ENCODE measurements around the gene ZNF281.
"Not testable (repeated sequence)": the region's sequence is repeated elsewhere in the genome, so short reads cannot be mapped to it uniquely, and the experiment has no call there.

Gene ZNF281

DNA sequence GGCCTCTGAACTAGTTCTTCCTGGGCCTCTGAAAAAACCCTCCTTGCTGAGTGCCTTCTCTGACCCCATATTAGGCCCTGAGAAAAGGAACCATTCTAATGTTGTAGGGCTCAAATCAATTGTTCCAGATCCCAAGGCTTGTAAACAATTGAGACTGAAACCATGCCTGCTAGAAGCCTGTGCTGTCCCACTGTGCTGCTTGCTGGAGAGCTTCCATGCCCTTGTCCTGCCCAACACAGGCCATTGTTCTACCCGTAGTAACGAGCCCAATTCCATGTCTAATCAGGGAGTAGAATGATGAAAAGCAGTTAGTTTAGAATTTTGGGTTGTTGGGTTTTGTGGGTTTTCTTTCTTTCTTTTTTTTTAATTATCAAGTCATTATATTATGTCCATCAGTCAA lies 47.4 kb downstream of the ZNF281 start:
- Histone ChIP-seq H3K14ac (ENCODE audit: low read length) (no peak overlapping the region), H2AK5ac (ENCODE audit: low read depth, low read length) (no peak overlapping the region), H3K4ac (ENCODE audit: low read length) (no peak overlapping the region), H2BK120ac (ENCODE audit: low read depth, low read length) (no peak overlapping the region), H3K23ac (ENCODE audit: low read depth, low read length, poor library complexity) (no peak overlapping the region), H3K27me3 (ENCODE audit: control insufficient read depth in 3 of 3, insufficient read depth in 3 of 3, low read depth in 1 of 3, low read length in 3 of 3) (no peaks in the 10 kb centered on the region), H3K4me3 (ENCODE audit: low read length in 2 of 2) (no peak overlapping the region), H2AFZ (ENCODE audit: low read length) (peak overlapping the region; percentile 13), H3K4me1 (ENCODE audit: control insufficient read depth in 2 of 2, insufficient read depth in 1 of 2, low read depth in 1 of 2, low read length in 2 of 2) (peaks cover 13 to 27% of the 10 kb centered on the region in 2 donors), H3K9me3 (replicated peaks in 1 of 2; ENCODE audit: control insufficient read depth in 2 of 2, insufficient read depth in 1 of 2, low read depth in 1 of 2, low read length in 2 of 2) (no peaks in the 10 kb centered on the region), H3K27ac (replicated peaks; ENCODE audit: low read length) (peak overlapping the region; percentile 57), H2BK15ac (ENCODE audit: low read length) (no peak overlapping the region), H3K4me2 (ENCODE audit: insufficient read depth, low read length, poor library complexity, severe bottlenecking) (no peak overlapping the region), H3K9ac (ENCODE audit: low read depth, low read length, poor library complexity) (no peak overlapping the region), H2BK12ac (ENCODE audit: low read length) (no peak overlapping the region), H3K18ac (ENCODE audit: low read length) (no peak overlapping the region), H4K8ac (ENCODE audit: low read depth, low read length) (no peak overlapping the region), H2BK5ac (ENCODE audit: low read length) (no peak overlapping the region), H4K91ac (ENCODE audit: low read depth, low read length, poor library complexity) (no peak overlapping the region), H3K36me3 (replicated peaks in 1 of 2; ENCODE audit: control insufficient read depth in 2 of 2, insufficient read depth in 2 of 2, low read length in 2 of 2) (no peaks in the 10 kb centered on the region), H3K79me1 (ENCODE audit: low read depth, low read length) (no peaks in the 10 kb centered on the region)
- peak; percentile 33 for DNase-seq (ENCODE audit: low spot score)
- no CpG with 5 or more reads among the region's 2 CpGs for WGBS, 2 donors (ENCODE audit: extremely low coverage in 2 of 2, insufficient read length in 2 of 2, insufficient replicate concordance in 1 of 2)

DNA sequence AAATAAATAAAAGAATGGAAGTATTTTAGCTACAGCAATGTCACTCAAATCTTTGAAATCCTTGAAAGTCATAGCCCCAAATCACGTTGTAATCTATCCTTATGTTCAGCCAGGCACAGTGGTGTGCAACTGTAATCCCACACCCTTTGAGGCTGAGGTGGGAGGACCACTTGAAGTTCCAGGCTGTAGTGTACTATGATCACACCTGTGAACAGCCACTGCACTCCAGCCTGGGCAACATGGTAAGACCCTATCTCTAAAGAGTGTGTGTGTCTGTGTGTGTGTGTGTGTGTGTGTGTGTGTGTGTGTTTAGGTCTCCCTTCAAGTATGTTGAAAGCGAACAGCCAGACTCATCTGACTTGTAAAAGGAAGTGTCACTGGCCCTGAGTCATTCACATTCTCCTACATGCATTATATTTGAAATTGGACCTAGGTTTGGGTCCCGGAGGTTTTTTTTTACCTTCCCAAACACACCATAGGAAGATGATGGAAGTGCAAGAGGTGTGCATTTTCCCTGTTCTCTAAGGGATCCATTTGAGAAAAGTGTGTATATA lies 50.1 kb downstream of the ZNF281 start:
- Histone ChIP-seq H2BK120ac (ENCODE audit: low read depth, low read length) (no peak overlapping the region), H3K4me2 (ENCODE audit: insufficient read depth, low read length, poor library complexity, severe bottlenecking) (no peak overlapping the region), H2AFZ (ENCODE audit: low read length) (no peak overlapping the region), H2AK5ac (ENCODE audit: low read depth, low read length) (no peak overlapping the region), H4K8ac (ENCODE audit: low read depth, low read length) (no peak overlapping the region), H3K18ac (ENCODE audit: low read length) (no peak overlapping the region), H3K27me3 (ENCODE audit: control insufficient read depth in 3 of 3, insufficient read depth in 3 of 3, low read depth in 1 of 3, low read length in 3 of 3) (no peaks in the 10 kb centered on the region), H3K4ac (ENCODE audit: low read length) (no peak overlapping the region), H3K4me3 (ENCODE audit: low read length in 2 of 2) (no peak overlapping the region), H2BK15ac (ENCODE audit: low read length) (no peak overlapping the region), H3K79me1 (ENCODE audit: low read depth, low read length) (no peaks in the 10 kb centered on the region), H2BK12ac (ENCODE audit: low read length) (no peak overlapping the region), H3K23ac (ENCODE audit: low read depth, low read length, poor library complexity) (no peak overlapping the region), H3K36me3 (replicated peaks in 1 of 2; ENCODE audit: control insufficient read depth in 2 of 2, insufficient read depth in 2 of 2, low read length in 2 of 2) (no peaks in the 10 kb centered on the region), H2BK5ac (ENCODE audit: low read length) (no peak overlapping the region), H3K14ac (ENCODE audit: low read length) (no peak overlapping the region), H3K9ac (ENCODE audit: low read depth, low read length, poor library complexity) (no peak overlapping the region), H3K4me1 (ENCODE audit: control insufficient read depth in 2 of 2, insufficient read depth in 1 of 2, low read depth in 1 of 2, low read length in 2 of 2) (peaks cover 10 to 25% of the 10 kb centered on the region in 2 donors), H4K91ac (ENCODE audit: low read depth, low read length, poor library complexity) (no peak overlapping the region), H3K27ac (replicated peaks; ENCODE audit: low read length) (no peak overlapping the region), H3K9me3 (replicated peaks in 1 of 2; ENCODE audit: control insufficient read depth in 2 of 2, insufficient read depth in 1 of 2, low read depth in 1 of 2, low read length in 2 of 2) (no peaks in the 10 kb centered on the region)
- no peak for DNase-seq (ENCODE audit: low spot score)
- no CpG with 5 or more reads among the region's 3 CpGs for WGBS, 2 donors (ENCODE audit: extremely low coverage in 2 of 2, insufficient read length in 2 of 2, insufficient replicate concordance in 1 of 2)

DNA sequence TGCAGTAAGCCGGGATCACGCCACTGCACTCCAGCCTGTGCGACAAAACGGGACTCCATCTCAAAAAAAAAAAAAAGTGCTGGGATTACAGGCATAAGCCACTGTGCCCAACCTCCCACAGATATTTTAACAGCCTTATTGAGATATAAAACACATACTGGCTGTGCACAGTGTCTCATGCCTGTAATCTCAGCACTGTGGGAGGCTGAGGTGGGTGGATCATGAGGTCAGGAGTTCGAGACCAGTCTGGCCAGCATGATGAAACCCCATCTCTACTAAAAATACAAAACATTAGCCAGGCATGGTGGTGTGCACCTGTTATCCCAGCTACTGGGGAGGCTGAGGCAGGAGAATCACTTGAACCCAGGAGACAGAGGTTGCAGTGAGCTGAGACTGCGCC lies 51.9 kb downstream of the ZNF281 start:
- not testable (repeated sequence) for H2AFZ ChIP-seq (ENCODE audit: low read length); H2BK15ac ChIP-seq (ENCODE audit: low read length); H3K4ac ChIP-seq (ENCODE audit: low read length); DNase-seq (ENCODE audit: low spot score); H2BK5ac ChIP-seq (ENCODE audit: low read length); H3K36me3 ChIP-seq (replicated peaks in 1 of 2; ENCODE audit: control insufficient read depth in 2 of 2, insufficient read depth in 2 of 2, low read length in 2 of 2); H2AK5ac ChIP-seq (ENCODE audit: low read depth, low read length); H3K4me2 ChIP-seq (ENCODE audit: insufficient read depth, low read length, poor library complexity, severe bottlenecking); H3K9ac ChIP-seq (ENCODE audit: low read depth, low read length, poor library complexity); H3K27me3 ChIP-seq (ENCODE audit: control insufficient read depth in 3 of 3, insufficient read depth in 3 of 3, low read depth in 1 of 3, low read length in 3 of 3); H3K79me1 ChIP-seq (ENCODE audit: low read depth, low read length); H2BK120ac ChIP-seq (ENCODE audit: low read depth, low read length); H2BK12ac ChIP-seq (ENCODE audit: low read length); H4K8ac ChIP-seq (ENCODE audit: low read depth, low read length); H3K14ac ChIP-seq (ENCODE audit: low read length); H3K4me3 ChIP-seq (ENCODE audit: low read length in 2 of 2); H3K9me3 ChIP-seq (replicated peaks in 1 of 2; ENCODE audit: control insufficient read depth in 2 of 2, insufficient read depth in 1 of 2, low read depth in 1 of 2, low read length in 2 of 2); H3K18ac ChIP-seq (ENCODE audit: low read length); H3K23ac ChIP-seq (ENCODE audit: low read depth, low read length, poor library complexity); H3K27ac ChIP-seq (replicated peaks; ENCODE audit: low read length); H4K91ac ChIP-seq (ENCODE audit: low read depth, low read length, poor library complexity); H3K4me1 ChIP-seq (ENCODE audit: control insufficient read depth in 2 of 2, insufficient read depth in 1 of 2, low read depth in 1 of 2, low read length in 2 of 2)
- WGBS, 2 donors (ENCODE audit: extremely low coverage in 2 of 2, insufficient read length in 2 of 2, insufficient replicate concordance in 1 of 2), result no CpG with 5 or more reads among the region's 6 CpGs

DNA sequence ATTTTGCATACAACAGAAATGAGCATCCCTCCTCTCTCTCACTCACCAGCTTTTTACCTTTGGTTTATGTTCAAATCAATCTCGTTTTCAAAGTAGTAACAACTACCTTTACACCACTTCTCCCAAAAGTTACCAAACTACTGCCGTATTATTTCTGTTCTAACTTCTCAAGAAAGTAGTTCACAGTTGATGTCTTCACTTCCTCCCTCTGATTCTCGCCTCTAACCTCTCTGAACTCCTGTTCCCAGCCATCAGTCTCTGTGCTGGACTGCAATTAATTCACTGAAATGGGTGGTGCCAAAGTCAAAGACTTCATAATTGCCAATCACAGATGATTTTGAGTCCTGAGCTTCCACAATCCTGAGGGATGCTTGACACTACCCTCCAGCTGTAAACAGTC lies 54.0 kb downstream of the ZNF281 start:
- Histone ChIP-seq H3K14ac (ENCODE audit: low read length) (no peak overlapping the region), H2BK120ac (ENCODE audit: low read depth, low read length) (no peak overlapping the region), H3K4me1 (ENCODE audit: control insufficient read depth in 2 of 2, insufficient read depth in 1 of 2, low read depth in 1 of 2, low read length in 2 of 2) (peaks cover 0 to 1% of the 10 kb centered on the region in 2 donors), H4K8ac (ENCODE audit: low read depth, low read length) (no peak overlapping the region), H3K4ac (ENCODE audit: low read length) (no peak overlapping the region), H3K18ac (ENCODE audit: low read length) (no peak overlapping the region), H4K91ac (ENCODE audit: low read depth, low read length, poor library complexity) (no peak overlapping the region), H2BK12ac (ENCODE audit: low read length) (no peak overlapping the region), H3K9me3 (replicated peaks in 1 of 2; ENCODE audit: control insufficient read depth in 2 of 2, insufficient read depth in 1 of 2, low read depth in 1 of 2, low read length in 2 of 2) (no peaks in the 10 kb centered on the region), H3K23ac (ENCODE audit: low read depth, low read length, poor library complexity) (no peak overlapping the region), H3K36me3 (replicated peaks in 1 of 2; ENCODE audit: control insufficient read depth in 2 of 2, insufficient read depth in 2 of 2, low read length in 2 of 2) (no peaks in the 10 kb centered on the region), H2AFZ (ENCODE audit: low read length) (no peak overlapping the region), H2AK5ac (ENCODE audit: low read depth, low read length) (no peak overlapping the region), H2BK5ac (ENCODE audit: low read length) (no peak overlapping the region), H3K4me3 (ENCODE audit: low read length in 2 of 2) (no peak overlapping the region), H3K4me2 (ENCODE audit: insufficient read depth, low read length, poor library complexity, severe bottlenecking) (no peak overlapping the region), H3K9ac (ENCODE audit: low read depth, low read length, poor library complexity) (no peak overlapping the region), H3K79me1 (ENCODE audit: low read depth, low read length) (peaks cover 3% of the 10 kb centered on the region), H2BK15ac (ENCODE audit: low read length) (no peak overlapping the region), H3K27ac (replicated peaks; ENCODE audit: low read length) (no peak overlapping the region), H3K27me3 (ENCODE audit: control insufficient read depth in 3 of 3, insufficient read depth in 3 of 3, low read depth in 1 of 3, low read length in 3 of 3) (no peaks in the 10 kb centered on the region)
- no peak for DNase-seq (ENCODE audit: low spot score)
- no CpG with 5 or more reads among the region's 3 CpGs for WGBS, 2 donors (ENCODE audit: extremely low coverage in 2 of 2, insufficient read length in 2 of 2, insufficient replicate concordance in 1 of 2)

All from neuronal stem cell (in vitro differentiated cells).